ENCODE results near the gene PTPRCAP. TPM values are rescaled to one million over a fixed set of nuclear protein-coding genes. Genes with fewer than 3 reads are reported as not detected.
"Not testable (repeated sequence)": the region's sequence is repeated elsewhere in the genome, so short reads cannot be mapped to it uniquely, and the experiment has no call there.

PTPRCAP gene
- total RNA-seq, 1 donor from 2014 or later, result 6.4 TPM

DNA sequence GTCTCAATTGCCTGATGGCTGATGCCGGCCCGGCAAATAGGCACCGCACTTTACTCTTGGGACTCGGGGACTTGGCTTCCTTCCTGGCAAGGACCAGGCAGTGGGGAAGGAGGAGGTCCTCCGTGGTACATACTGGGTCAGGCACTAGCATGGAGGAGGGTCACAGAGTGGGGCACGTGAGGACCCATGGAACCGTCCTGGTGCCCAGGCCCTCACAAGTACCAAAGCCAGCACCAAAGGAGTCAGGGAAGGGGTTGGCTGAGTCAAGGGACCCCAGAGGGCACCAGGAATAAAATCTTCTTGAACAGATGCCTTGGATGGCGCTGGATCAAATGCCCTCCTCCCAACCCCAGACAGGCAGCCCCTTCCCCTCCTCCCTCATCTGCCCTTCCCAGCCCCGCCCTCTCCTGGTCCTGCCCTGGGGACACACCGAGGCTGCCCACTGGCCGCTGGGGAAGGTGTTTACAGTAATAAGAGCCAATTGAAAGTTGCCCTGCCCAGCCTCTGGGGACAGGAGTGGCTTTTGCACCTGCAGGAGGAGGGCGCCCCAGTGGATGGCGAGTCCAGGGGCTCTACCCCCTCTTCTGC, 27.6 kb downstream of the PTPRCAP start:
- no peak for DNase-seq (ENCODE audit: low spot score)

- no peak for DNase-seq (ENCODE audit: low spot score)
Observed at GRCh38 chr11:67409261-67409666, 28.2 kb downstream of the PTPRCAP start.

- DNase-seq (ENCODE audit: low spot score), result no peak
Observed at GRCh38 chr11:67408437-67409200, 28.9 kb downstream of the PTPRCAP start.

- no peak for DNase-seq (ENCODE audit: low spot score)
Observed at GRCh38 chr11:67407688-67408163, 29.8 kb downstream of the PTPRCAP start.

GRCh38 chr11:67406969-67407687, 30.4 kb downstream of the PTPRCAP start:
- no peak for DNase-seq (ENCODE audit: low spot score)

DNA sequence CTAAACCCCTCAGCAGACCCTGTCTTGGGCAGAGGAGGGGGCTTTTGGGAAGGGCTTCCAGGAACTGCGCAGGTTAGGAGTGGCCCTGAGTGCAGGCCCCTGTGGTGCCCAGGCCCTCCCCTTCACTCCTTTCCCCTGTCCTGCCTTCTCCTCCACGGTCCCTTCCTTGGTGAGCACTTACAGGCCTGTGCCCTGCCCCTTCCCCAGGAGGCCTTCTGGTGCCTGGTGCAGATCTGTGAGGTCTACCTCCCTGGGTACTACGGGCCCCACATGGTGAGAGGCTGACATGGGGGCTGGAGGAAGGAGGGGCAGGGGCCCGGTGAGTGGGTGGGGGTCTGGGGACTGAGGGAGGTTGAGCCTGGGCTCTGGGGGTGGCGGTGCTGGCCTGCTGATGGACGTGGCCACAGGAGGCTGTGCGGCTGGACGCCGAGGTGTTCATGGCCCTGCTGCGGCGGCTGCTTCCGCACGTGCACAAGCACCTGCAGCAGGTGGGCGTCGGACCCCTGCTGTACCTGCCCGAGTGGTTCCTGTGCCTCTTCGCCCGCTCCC, 31.0 kb downstream of the PTPRCAP start:
- DNase-seq (ENCODE audit: low spot score), result no peak

DNA sequence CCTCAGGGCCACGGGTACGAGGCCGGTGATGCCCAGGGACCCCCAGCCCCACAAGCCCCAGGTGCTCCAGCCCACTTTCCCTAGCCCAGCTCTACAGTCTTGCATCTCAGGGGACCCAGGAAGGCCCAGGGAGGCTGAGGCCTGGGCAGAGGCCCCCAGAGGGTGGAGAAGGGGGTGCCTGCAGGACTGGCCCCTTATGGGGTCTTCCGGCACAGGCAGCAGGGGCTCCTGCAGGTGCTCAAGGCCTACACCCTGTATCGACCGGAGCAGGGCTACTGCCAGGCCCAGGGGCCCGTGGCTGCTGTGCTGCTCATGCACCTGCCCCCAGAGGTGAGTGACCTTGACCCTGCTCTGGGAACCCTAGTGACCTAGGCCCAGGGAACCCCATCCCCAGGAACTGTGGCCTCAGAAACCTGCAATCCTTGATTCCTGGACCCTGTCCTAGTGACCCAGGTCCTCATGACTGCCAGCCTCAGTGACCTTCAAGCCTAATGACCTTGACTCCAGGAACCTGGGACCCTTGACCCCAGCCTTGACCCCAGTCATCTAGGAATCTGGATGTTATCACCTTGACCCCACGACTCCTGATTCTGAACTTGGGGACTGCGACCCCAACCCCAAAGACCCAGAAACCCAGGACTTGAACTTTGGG, 31.7 kb downstream of the PTPRCAP start:
- DNase-seq (ENCODE audit: low spot score), result no peak

GRCh38 chr11:67405196-67405567, 32.3 kb downstream of the PTPRCAP start:
- DNase-seq (ENCODE audit: low spot score), result no peak

GRCh38 chr11:67404515-67405195, 32.8 kb downstream of the PTPRCAP start:
- no peak for DNase-seq (ENCODE audit: low spot score)

DNA sequence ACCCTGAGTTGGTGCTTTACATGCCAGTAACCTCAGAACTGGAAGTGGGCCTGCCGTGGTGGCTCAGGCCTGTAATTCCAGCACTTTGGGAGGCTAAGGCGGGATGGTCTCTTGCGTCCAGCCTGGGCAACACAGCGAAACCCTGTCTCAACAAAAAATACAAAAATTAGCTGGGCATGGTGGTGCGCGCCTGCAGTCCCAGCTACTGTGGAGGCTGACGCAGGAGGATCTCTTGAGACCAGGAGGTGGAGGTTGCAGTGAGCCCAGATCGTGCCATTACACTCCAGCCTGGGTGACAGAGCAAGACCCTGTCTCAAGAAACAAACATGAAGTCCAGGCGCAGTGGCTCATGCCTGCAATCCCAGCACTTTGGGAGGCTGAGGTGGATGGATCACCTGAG, 34.4 kb downstream of the PTPRCAP start:
- not testable (repeated sequence) for DNase-seq (ENCODE audit: low spot score)

DNA sequence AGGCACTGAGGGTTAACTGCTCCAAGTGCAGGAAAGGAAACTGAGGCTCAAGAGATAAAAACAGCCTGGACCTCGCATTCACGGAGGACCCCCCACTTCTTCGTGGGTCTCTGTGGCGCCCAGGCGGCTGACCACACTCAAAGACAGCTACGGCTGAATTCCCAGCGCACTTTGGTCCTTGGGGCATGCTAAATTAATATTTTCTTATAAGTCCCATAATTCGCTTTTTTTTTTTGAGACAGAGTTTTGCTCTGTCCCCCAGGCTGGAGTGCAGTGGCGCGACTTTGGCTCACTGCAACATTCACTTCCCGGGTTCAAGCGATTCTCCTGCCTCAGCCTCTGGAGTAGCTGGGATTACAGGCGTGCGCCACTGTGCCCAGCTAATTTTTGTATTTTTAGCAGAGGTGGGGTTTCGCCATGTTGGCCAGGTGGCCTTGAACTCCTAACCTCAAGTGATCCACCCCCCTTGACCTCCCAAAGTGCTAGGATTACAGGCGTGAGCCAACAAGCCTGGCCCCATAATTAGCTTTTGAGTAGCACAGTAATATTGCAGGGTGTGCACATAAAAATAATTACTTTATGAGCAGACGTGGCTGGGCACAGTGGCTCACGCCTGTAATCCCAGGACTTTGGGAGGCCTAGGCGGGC, 35.2 kb downstream of the PTPRCAP start:
- DNase-seq (ENCODE audit: low spot score), result not testable (repeated sequence)

DNA sequence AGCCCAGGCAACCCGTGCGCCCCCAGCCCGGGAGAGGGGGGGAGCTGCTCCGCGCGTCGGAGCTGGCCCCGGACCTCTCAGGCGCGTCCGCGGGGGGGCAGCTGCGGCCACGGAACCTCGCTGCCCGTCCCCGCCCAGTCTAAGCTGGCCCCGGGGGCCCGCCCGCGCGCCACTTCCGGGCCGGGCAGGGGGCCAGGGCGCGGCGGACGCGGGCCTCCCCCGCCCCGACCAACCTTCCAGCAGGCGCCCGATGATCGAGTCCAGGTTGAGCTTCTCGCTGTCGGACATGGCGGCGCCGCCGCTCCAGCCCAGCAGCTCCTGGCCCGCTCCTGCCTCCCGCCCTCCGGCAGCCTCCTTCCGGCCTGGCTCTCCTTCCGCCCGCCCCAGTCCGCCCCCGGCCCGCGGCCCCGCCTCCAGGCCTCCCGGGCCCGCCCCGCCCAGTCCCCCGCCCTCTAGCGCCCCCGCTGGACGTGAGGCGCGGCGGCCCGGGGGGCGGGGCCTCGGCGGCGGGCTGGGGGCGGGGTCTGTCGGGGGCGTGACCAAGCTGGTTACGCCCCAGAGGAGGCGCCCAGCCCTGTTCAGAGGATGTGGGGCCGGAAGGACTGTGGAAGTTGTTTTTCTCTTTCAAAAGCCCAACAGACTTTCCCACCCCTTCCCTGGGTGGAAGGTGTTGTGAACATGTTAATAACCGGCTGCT, 35.8 kb downstream of the PTPRCAP start, which contains the start of gene PPP1CA:
Gene PPP1CA, minus strand, starts transcription at position 364 of the 697 bp plus-strand sequence. Its CDS starts 76 bp downstream, at position 288.
- peak; percentile 92 for DNase-seq (ENCODE audit: low spot score)

GRCh38 chr11:67400942-67401494, 36.5 kb downstream of the PTPRCAP start:
- no peak for DNase-seq (ENCODE audit: low spot score)

DNA sequence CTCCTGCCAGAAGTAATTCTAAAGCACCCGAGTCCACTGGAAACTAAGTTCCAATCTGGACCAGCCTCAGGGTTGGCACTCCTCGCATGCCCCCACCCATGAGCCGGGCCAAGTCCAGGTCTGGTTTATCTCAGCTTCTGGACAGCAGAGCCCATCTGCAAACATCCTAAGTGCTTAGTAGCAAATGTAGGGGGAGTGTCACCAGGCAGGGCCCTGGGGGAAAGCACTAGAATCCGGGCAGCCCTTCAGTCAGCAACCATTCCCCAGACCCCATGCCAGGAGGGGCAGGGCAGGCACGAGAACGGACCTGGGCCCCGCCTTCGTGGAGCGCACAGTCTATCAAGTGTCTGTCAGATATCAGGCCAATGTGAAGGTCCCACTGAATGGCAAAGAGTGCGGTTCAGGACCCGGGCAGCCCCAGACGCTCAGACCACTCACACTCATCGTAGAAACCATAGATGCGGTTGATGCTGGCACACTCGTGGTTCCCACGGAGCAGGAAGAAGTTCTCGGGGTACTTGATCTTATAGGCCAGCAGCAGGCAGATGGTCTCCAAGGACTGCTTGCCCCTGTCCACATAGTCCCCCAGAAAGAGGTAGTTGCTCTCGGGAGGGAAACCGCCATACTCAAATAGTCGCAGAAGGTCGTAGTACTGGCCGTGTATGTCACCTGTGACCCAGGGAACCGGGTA, 37.1 kb downstream of the PTPRCAP start:
- no peak for DNase-seq (ENCODE audit: low spot score)

GRCh38 chr11:67398661-67399563, 38.6 kb downstream of the PTPRCAP start:
- DNase-seq (ENCODE audit: low spot score), result no peak

- DNase-seq (ENCODE audit: low spot score), result no peak
Observed at GRCh38 chr11:67397986-67398660, 39.4 kb downstream of the PTPRCAP start.

DNA sequence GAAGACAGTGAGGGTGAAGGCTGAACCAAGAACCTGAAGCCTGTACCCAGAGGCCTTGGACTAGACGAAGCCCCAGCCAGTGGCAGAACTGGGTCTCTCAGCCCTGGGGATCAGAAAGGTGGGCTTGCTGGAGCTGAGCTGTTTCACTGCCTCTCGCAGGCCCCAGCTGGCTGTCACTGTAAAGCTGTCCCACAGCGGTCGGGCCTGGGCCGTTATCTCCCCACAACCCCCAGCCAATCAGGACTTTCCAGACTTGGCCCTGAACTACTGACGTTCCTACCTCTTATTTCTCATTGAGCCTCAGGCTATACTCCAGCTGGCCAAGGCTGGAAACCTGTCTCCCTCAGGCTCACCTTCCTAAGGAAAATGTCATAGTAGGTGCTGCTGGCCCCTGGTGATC, 39.9 kb downstream of the PTPRCAP start:
- DNase-seq (ENCODE audit: low spot score), result no peak

Data from ureter (tissue), 1 donor.